GM19438 (cell line): ENCODE results near the gene SIGLEC11.

Experiments
- ATAC-seq: cut with Tn5 transposase; IDR thresholded peaks from one replicate; pipeline ENCODE4 v1.9.1; 2021; ENCODE audit warnings: low read depth; ENCODE audit not compliant: unreplicated experiment

SIGLEC11 gene

GRCh38 chr19:49951806-49952478 lies 9.0 kb downstream of the SIGLEC11 start:
- no peak for ATAC-seq

- no peak for ATAC-seq
Measured at GRCh38 chr19:49950956-49951526, 9.9 kb downstream of the SIGLEC11 start.

GRCh38 chr19:49950590-49950948 lies 10.4 kb downstream of the SIGLEC11 start:
- ATAC-seq = no peak

GRCh38 chr19:49949742-49950589 lies 11.0 kb downstream of the SIGLEC11 start:
- ATAC-seq = no peak

- ATAC-seq = no peak
Measured at GRCh38 chr19:49946415-49946814, 14.6 kb downstream of the SIGLEC11 start.

- peak; percentile 62 for ATAC-seq
Measured at GRCh38 chr19:49944567-49944966, 16.4 kb downstream of the SIGLEC11 start.

GRCh38 chr19:49940482-49940791 lies 20.5 kb downstream of the SIGLEC11 start:
- no peak for ATAC-seq

GRCh38 chr19:49939721-49940481 lies 21.1 kb downstream of the SIGLEC11 start:
- ATAC-seq = no peak

- no peak for ATAC-seq
Measured at GRCh38 chr19:49938662-49939061, 22.3 kb downstream of the SIGLEC11 start.

- no peak for ATAC-seq
Measured at GRCh38 chr19:49937750-49938381, 23.1 kb downstream of the SIGLEC11 start.

- no peak for ATAC-seq
Measured at GRCh38 chr19:49936549-49936948, 24.4 kb downstream of the SIGLEC11 start.

- no peak for ATAC-seq
Measured at GRCh38 chr19:49933643-49934042, 27.3 kb downstream of the SIGLEC11 start.

GRCh38 chr19:49932731-49933131 lies 28.2 kb downstream of the SIGLEC11 start:
- no peak for ATAC-seq

GRCh38 chr19:49932041-49932451 lies 28.9 kb downstream of the SIGLEC11 start:
- ATAC-seq = no peak

GRCh38 chr19:49931293-49932040 lies 29.5 kb downstream of the SIGLEC11 start:
- no peak for ATAC-seq

- ATAC-seq = no peak
Measured at GRCh38 chr19:49930483-49931011, 30.4 kb downstream of the SIGLEC11 start.

GRCh38 chr19:49929611-49930482 lies 31.1 kb downstream of the SIGLEC11 start:
- peak; percentile 35 for ATAC-seq

- peak; percentile 36 for ATAC-seq
Measured at GRCh38 chr19:49929121-49929610, 31.8 kb downstream of the SIGLEC11 start, which contains the start of the genes ATF5 and NUP62. ATF5 (plus strand) TSS chr19:49929205; CDS start chr19:49930851, 1,646 bp downstream. NUP62 (minus strand) TSS chr19:49929504; CDS start chr19:49909807, 19,697 bp downstream.
